GM21381 (cell line): Measurements from ENCODE around the gene TLR5.

Experiments used
- ATAC-seq: cut with Tn5 transposase; IDR thresholded peaks from one replicate; pipeline ENCODE4 v1.9.1; 2021; ENCODE audit warnings: mild to moderate bottlenecking, moderate library complexity; ENCODE audit not compliant: unreplicated experiment

TLR5 gene

DNA sequence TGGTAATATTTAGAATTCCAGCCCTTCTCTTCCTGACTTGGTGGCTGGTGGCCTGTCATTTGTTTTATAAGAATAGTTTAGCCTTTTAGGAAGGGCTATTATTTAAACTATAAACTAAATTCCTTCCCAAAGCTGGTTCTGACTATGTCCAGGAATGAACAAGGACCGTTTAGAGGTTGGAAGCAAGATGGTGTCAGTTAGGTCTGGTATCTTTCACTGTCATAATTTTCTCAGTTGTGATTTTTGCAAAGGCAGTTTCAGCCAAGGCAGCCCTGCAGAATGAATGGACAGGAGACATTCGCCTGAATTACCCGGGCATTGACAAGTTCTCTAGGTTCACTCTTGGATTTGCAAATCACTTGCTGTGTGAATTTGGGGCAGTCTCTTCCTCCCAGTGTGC is 67.2 kb downstream of the TLR5 start:
- ATAC-seq, result no peak

DNA sequence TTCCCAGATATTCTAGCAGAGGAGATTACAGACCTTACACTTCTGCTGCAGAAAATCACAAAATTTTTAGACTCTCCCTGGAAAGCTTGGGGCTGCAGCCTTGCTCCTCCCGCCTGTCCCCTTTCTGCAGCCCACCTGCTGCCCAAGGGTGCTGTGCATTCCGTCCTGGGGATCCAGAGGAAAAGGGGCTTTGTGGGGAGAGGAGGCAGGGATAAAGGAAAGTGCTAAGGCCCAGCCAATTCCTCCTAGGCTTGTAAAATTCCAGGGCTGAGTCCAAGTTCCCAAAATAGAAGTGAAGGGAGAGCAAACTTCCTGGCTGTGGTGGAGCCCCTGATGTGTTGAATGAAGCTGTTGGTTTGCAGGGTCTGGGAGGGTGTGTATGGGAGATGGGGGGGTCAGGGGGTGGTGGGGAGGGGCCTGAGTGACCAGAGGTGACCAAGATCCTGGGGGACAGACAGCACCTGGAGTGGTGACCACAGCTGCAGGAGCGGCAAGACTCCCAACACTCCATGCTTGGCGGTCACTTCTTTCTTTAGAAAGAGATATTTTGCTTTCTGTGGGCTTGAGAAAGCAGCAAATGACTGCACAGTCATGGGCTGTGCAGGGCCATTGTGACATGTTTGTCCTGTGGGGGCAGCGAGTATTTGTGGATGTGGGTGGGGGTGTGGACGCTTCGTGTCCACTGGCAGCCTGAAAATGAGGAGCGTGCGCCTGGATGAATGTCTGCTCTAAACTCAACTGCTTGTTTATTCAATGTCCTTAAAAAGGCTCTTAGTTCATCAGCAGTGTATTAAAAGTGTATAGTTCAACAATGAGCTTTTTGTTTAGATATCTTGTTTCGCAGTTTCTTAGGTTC is 68.4 kb downstream of the TLR5 start:
- no peak for ATAC-seq

DNA sequence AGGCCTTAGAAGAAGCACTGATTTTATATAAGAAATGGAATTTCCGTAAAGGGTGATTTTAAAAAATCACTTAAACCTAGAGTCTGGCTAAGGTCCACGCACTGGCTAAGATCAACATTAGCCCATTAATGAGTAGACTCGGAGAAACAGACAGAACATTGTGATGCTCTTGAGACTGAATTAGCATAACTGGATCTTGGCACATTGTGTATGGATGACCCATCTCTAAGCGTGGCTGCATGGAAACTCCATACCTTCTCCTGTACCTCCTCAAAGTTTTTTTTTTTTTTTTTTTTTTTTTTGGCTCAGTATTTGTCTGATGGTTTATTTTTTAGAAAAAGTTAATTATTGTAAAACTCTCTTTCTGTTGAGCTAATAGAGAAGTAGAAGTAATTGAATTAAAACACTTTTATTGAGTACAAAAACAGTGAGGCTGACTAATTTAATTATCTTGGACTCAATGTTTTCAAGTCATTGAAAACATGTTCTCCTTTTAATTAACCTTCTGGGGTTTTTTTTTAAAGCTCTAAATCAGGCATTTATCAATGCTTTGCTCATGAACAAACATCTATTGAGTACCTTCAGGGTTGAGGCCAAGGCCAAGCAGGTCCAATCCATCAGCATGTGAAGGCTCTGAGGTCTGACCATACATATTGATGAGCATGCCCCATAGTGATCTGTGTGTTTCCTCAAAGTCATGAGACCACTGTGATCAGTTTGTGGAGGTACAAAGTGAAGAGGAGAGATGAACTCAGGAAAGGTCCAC is 74.0 kb downstream of the TLR5 start:
- ATAC-seq, result no peak

DNA sequence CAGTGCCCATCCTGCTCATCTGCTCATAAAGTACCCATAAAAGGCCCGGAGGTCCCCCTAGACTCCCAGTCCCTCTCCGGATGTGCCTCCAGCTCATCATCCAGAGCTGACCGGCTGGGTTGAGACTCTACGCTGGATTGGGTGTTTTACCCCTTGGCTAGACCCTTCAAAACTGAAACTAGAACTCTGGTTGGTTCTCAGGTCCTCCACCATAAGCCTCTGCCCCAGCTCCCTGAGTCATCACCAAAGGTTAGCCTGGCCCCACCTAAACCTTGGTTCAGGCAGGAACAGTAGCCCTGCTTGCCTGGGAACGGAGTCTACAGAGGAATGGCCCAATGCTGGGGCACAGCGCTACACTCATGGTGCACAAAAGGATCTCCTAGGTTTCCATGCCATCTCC is 75.1 kb downstream of the TLR5 start:
- no peak for ATAC-seq

DNA sequence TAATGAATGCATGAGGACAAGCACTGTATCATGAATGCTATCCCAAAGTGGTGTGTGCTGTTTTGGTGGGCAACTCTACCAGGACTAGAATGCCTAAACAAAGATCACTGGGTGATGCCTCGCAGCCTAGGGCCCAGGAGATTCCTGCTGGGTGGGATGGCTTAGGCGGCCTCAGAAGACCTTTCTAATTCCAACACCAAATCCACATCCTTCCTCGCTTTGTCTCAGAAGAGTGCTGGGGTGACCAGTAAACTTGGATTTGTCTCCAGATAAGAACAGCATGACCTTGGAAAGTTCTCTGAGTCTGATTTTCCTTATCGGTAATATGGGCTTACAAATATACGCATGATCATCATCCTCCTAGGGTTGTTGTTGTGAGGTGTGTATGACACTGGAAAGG is 76.6 kb downstream of the TLR5 start:
- ATAC-seq, result no peak

DNA sequence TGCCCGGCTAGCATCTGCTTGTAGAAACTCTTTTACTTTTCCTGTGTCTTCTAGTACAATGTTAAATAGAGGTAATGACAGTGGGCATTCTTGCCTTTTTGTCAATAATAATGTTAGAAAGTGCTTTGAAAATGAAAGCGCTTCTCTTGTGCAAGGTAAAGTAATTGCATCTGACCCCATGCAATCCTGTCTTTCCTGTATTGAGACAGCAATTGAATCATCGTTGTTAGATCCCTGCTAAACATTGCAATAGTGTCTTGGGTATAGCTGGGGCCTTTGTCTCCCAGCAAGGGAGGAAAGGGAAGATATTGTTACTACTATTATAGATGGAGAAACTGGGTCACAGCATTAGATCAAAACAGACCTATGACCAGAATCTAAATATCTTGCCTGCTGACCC is 80.9 kb downstream of the TLR5 start:
- ATAC-seq, result no peak

DNA sequence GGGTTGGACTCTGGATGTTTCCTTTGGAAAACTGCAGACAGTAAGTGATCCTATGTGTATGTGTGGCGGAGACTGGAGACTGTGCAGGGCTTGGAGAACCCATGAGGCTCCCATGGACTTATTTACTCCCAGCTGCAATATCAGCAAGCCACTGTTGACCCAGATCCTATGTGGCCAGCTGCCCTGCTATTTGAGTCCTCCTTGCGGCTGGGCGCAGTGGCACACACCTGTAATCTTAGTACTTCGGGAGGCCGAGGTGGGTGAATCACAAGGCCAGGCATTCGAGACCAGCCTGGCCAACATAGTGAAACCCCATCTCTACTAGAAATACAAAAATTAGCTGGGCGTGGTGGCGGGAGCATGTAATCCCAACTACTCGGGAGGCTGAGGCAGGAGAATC is 83.5 kb downstream of the TLR5 start:
- ATAC-seq, result no peak
